Choroid plexus epithelial cell (primary cell): ENCODE data around the gene CHN2.

Source experiments
- DNase-seq: peaks from one replicate; pipeline ENCODE4 v3.0.0-alpha.2; 2010; ENCODE audit warnings: low read depth
- H3K4me3 ChIP-seq: 2 replicates; pipeline ENCODE4 v1.5.1; 2011; ENCODE audit warnings: low read depth, mild to moderate bottlenecking, control low read depth, low read length, moderate library complexity
- CTCF ChIP-seq: conservative IDR thresholded peaks from 2 replicates; pipeline ENCODE4 v1.5.1; 2011; ENCODE audit warnings: low read depth, mild to moderate bottlenecking, control low read depth, inconsistent platforms, low read length, moderate library complexity

The CHN2 gene

GRCh38 chr7:29386196-29386765 lies 191.7 kb downstream of the CHN2 start:
- H3K4me3 ChIP-seq = no peak overlapping the region
- no peak for TF ChIP-seq CTCF
- DNase-seq = no peak

- no peak for TF ChIP-seq CTCF
- no peak overlapping the region for H3K4me3 ChIP-seq
- no peak for DNase-seq
Observed at GRCh38 chr7:29391262-29391661, 196.7 kb downstream of the CHN2 start.

- no peak for DNase-seq
- TF ChIP-seq CTCF = no peak
- no peak overlapping the region for H3K4me3 ChIP-seq
Observed at GRCh38 chr7:29394321-29394720, 199.7 kb downstream of the CHN2 start.

- no peak overlapping the region for H3K4me3 ChIP-seq
- TF ChIP-seq CTCF = no peak
- no peak for DNase-seq
Observed at GRCh38 chr7:29396563-29396962, 202.0 kb downstream of the CHN2 start.

- TF ChIP-seq CTCF = no peak
- H3K4me3 ChIP-seq = no peak overlapping the region
- no peak for DNase-seq
Observed at GRCh38 chr7:29397398-29397797, 202.8 kb downstream of the CHN2 start.

- no peak for TF ChIP-seq CTCF
Observed at GRCh38 chr7:29398011-29398410, 203.4 kb downstream of the CHN2 start.

GRCh38 chr7:29400437-29400836 lies 205.9 kb downstream of the CHN2 start:
- no peak overlapping the region for H3K4me3 ChIP-seq
- TF ChIP-seq CTCF = no peak
- DNase-seq = no peak

More at GRCh38 chr7:29398011-29398410, 203.4 kb downstream of the CHN2 start:
- DNase-seq = no peak
- no peak overlapping the region for H3K4me3 ChIP-seq
